ENCODE results near the gene RARG.

The RARG gene

GRCh38 chr12:53231921-53232645 lies at the start of gene RARG:
RARG (minus strand) TSS chr12:53232209; CDS start chr12:53227545, 4,664 bp downstream.
- DNase-seq, result peak in 33 of 58 donors; percentile 28 to 88 (median 48)

- no peak for DNase-seq
Observed at GRCh38 chr12:53279888-53280498, 48.0 kb upstream of the RARG start.

GRCh38 chr12:53279283-53279869 lies 47.4 kb upstream of the RARG start:
- no peak for DNase-seq

GRCh38 chr12:53277981-53278380 lies 46.0 kb upstream of the RARG start:
- DNase-seq, result no peak

GRCh38 chr12:53276511-53276910 lies 44.5 kb upstream of the RARG start:
- DNase-seq, result no peak

DNA sequence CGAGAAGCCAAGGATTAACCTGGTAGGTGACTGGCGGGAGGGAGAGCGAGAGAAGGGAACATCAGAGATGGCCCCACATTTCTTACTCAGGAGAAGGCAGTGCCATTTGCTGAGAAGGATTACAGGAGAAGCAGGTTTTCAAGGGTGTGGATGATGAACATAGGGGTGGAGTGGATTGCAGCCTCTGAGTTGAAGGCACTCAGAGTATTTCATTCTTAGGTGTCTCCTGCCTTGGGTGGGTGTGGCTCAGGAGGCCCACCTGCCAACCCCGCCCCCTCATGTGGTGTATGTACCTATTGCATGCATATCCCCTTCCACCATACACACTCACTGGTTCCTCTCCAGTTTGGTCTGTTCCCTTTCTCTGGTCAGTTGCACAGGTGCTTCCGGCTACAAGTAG lies 42.4 kb upstream of the RARG start:
- DNase-seq, result no peak

DNA sequence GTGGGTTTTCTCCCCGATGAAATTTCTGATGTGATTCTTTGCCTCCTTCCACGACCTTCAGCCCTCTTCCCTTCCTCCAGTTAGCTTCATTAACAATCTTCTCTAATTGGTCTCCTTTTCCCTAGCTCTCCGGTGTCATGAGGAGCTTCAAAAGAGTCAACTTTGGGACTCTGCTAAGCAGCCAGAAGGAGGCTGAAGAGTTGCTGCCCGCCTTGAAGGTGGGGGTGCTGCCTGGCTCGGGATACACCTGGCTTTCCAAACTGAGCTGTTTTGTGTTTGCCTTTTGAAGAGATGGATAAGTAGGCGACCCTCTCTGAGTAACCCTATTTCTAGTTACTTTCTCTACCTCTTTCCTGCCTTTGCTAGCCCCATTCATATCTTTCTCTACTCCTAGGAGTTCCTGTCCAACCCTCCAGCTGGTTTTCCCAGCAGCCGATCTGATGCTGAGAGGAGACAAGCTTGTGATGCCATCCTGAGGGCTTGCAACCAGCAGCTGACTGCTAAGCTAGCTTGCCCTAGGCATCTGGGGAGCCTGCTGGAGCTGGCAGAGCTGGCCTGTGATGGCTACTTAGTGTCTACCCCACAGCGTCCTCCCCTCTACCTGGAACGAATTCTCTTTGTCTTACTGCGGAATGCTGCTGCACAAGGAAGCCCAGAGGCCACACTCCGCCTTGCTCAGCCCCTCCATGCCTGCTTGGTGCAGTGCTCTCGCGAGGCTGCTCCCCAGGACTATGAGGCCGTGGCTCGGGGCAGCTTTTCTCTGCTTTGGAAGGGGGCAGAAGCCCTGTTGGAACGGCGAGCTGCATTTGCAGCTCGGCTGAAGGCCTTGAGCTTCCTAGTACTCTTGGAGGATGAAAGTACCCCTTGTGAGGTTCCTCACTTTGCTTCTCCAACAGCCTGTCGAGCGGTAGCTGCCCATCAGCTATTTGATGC lies 36.9 kb upstream of the RARG start:
- DNase-seq, result no peak

- peak in 54 of 58 donors; percentile 17 to 73 (median 43) for DNase-seq
Observed at GRCh38 chr12:53267999-53268629, 36.1 kb upstream of the RARG start, which contains the start of gene ESPL1. ESPL1 (plus strand) TSS chr12:53268299; CDS start chr12:53268767, 468 bp downstream.

GRCh38 chr12:53267306-53267998 lies 35.4 kb upstream of the RARG start:
- no peak for DNase-seq

GRCh38 chr12:53265783-53266182 lies 33.8 kb upstream of the RARG start:
- DNase-seq, result no peak

GRCh38 chr12:53259891-53260290 lies 27.9 kb upstream of the RARG start:
- no peak for DNase-seq

DNA sequence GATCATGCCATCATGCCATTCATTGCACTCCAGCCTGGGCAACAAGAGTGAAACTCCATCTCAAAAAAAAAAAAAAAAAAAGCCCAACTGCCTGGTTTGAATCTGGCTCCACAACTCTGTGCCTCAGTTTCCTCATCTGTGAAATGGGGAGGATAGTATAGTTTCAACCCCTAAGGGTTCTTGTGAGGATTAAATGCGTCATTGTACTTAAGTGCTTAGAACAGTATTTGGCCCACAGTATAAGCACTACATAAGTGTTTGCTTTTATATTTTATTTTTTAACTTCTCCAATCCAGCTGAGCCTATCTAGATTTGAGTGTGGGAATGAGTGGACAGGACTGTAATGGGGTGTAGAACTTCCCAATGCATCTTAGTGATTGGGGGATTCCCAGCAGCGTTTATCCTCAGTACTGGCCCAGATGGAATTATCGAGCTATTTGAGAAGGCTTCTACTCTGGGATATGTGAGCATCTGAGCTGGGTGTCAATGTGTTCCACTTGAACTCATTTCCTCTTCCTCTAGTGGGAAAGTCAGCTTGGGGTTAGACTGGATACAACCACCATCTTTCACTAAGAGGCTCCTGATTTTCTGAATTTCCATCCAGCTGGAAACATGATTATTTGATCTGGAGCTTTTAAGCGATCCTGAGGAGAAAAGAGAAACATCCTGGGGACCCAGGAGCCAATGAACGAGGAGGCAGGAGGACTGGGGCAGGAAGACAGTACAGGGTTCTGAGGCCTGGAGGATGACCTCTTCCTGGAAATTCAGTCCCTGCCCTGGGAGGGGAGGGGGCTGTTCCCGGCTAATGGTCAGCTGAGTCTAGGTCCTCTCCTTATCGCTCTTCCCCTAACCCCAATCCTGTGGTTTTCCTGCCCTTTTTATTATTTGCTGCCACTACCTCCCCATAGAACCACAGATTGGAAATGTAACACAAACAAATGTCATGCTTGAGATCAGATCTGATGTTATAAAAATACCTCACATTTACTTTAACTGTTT lies 26.8 kb upstream of the RARG start:
- DNase-seq, result no peak

GRCh38 chr12:53255996-53256395 lies 24.0 kb upstream of the RARG start:
- no peak for DNase-seq

- no peak for DNase-seq
Observed at GRCh38 chr12:53254816-53255545, 23.0 kb upstream of the RARG start.

DNA sequence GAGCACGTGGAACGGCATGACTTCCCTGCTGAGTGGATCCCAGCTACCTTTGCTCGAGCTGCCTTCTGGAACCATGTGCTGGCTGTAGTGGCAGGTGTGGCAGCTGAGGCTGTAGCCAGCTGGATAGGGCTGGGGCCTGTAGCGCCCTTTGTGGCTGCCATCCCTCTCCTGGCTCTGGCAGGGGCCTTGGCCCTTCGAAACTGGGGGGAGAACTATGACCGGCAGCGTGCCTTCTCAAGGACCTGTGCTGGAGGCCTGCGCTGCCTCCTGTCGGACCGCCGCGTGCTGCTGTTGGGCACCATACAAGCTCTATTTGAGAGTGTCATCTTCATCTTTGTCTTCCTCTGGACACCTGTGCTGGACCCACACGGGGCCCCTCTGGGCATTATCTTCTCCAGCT lies 21.3 kb upstream of the RARG start:
- DNase-seq, result no peak

DNA sequence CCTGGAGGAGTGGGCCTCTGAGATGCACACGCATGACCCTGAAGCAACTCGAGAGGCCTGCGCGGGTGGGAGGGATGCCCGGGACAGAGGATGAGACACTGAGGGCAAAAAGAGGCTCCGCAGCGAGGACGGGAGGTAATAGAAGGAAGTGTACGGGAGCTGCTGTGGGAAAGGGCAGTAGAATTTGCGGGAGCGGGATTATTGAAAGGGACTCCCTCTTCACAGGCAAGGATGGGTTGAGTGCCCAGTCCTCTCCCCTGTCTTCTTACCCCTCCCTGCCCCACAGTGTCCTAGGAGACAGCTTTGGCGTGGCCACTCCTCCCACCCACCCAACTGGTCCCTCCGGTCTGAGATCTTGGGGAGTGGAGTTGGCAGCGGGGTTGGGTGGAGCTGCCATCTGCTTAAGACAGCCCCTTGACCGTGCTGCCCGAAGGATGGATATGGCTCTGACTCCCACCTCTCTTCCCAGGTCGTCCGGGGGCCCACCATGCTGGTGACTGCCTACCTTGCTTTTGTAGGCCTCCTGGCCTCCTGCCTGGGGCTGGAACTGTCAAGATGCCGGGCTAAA lies 20.4 kb upstream of the RARG start:
- peak in 3 of 58 donors; percentile 46 to 73 (median 56) for DNase-seq

- peak; percentile 8 to 93 (median 78) for DNase-seq
Observed at GRCh38 chr12:53251477-53252348, 19.7 kb upstream of the RARG start.
